Heart left ventricle (tissue), 16 donors: ENCODE data around the gene ESR2. TPM values are rescaled to one million over a fixed set of nuclear protein-coding genes. Genes with fewer than 3 reads are reported as not detected.

Experiments used
- ATAC-seq, 4 donors: fragments of 200-7000 bp; cut with Tn5 transposase; one replicate each; pipeline ENCODE4 v1.9.1; 2020 to 2022; ENCODE audit warnings: moderate library complexity in 4 of 4, mild to moderate bottlenecking in 3 of 4, moderate number of reproducible peaks in 1 of 4
- DNase-seq, 5 donors: peaks; one replicate each; pipeline ENCODE4 v3.0.0-alpha.2; 2020
- H3K27ac ChIP-seq, 12 donors: fragments of 200-600 bp; sonication (generic) in 4 of 12; one replicate each; pipeline versions ENCODE4 v1.5.0 to v1.8.0; 2016 to 2022; ENCODE audit warnings: mild to moderate bottlenecking in 2 of 12
- H3K27me3 ChIP-seq, 9 donors: fragments of 200-600 bp; sonication (generic) in 2 of 9; one replicate each; pipeline versions ENCODE4 v1.5.1 to v1.8.0; 2016 to 2022; ENCODE audit warnings: mild to moderate bottlenecking in 3 of 9
- H3K36me3 ChIP-seq, 9 donors: fragments of 200-600 bp; sonication (generic) in 2 of 9; one replicate each; pipeline versions ENCODE4 v1.5.0 to v1.8.0; 2018 to 2022; ENCODE audit warnings: mild to moderate bottlenecking in 2 of 9
- H3K4me1 ChIP-seq, 12 donors: fragments of 200-600 bp; sonication (generic) in 4 of 12; one replicate each; pipeline versions ENCODE4 v1.5.0 to v1.8.0; 2016 to 2022; ENCODE audit warnings: mild to moderate bottlenecking in 3 of 12
- H3K4me3 ChIP-seq, 12 donors: fragments of 200-600 bp; sonication (generic) in 4 of 12; one replicate each; pipeline versions ENCODE4 v1.5.0 to v1.8.0; 2017 to 2022; ENCODE audit warnings: mild to moderate bottlenecking in 9 of 12, moderate library complexity in 4 of 12
- H3K9me3 ChIP-seq, 12 donors: fragments of 200-600 bp; sonication (generic) in 4 of 12; one replicate each; pipeline versions ENCODE4 v1.5.0 to v1.8.0; 2016 to 2022; ENCODE audit warnings: mild to moderate bottlenecking in 1 of 12
- CTCF ChIP-seq, 12 donors: fragments of 200-600 bp; sonication (generic) in 4 of 12; IDR thresholded peaks; one replicate each; pipeline versions ENCODE4 v1.5.0 to v1.8.0; 2018 to 2022; ENCODE audit warnings: antibody characterized with exemption in 12 of 12, mild to moderate bottlenecking in 5 of 12
- POLR2A ChIP-seq, 2 donors: fragments of 450-650 bp; IDR thresholded peaks; one replicate each; pipeline ENCODE4 v1.6.1; 2017; ENCODE audit warnings: antibody characterized with exemption in 2 of 2, mild to moderate bottlenecking in 2 of 2, moderate library complexity in 2 of 2
- WGBS, 4 donors: extraction: QIAGEN DNeasy Blood & Tissue Kit in 2 of 4; methylation state at CpG; one replicate each; pipeline versions ENCODE4 v1.1.5 to v1.1.7; 2013 to 2018; 5-methylcytosine and 5-hydroxymethylcytosine counted together
- intact Hi-C, 10 donors: fragments of 100-400 bp; cut with DNase I; formaldehyde crosslinking; loops; one replicate each; pipeline versions ENCODE4 v1.11.1 to v1.14.2; 2022
- polyA plus RNA-seq, 2 donors: library from polyadenylated mRNA; stranded (reverse); fragments of 200-250 nt; gene quantifications; one replicate each; pipeline ENCODE4 v1.2.3, GENCODE V29; 2013
- total RNA-seq, 9 donors: library from RNA; depleted of rRNA in 2 of 9; stranded (reverse); fragments of >200 nt in 2 of 9; fragmentation: NEBNext Ultra II Directional in 3 of 9; extraction: Animal tissue kit (Norgen Biotek cat#: 25700) in 3 of 9; gene quantifications; one replicate each; pipeline versions ENCODE4 v1.1.0 to v1.2.4, GENCODE V29; 2016 to 2023
- donor health status: ischemic (EF 13 %, LVEDD 7.1; RV severe dilation, severe dysfunction).
- donor health status: healthy with polysubstance abuse.
- donor health status: DM: no; HTN: yes; CAD: no.
- donor health status: DM: no; HTN: no; CAD: no.
- donor health status: ischemic (EF 25% LVEDD 6.9; RV normal size, moderate dysfunction).
- donor health status: ischemic (EF 25% LVEDD 5.7; RV mildly dilated, moderate dysfunction).
- donor health status: healthy.
- donor health status: DM: yes; HTN: yes; CAD: no.
- donor health status: ischemic (EF 35%, LVEDD 5.7; RV mildly dilated, moderate dysfunction).
- donor health status: nonischemic (EF 11% LVEDD 7.7; RV severe dilation, severe dysfunction).
- donor health status: DM: yes; HTN: yes; CAD: no.
- donor health status: PGD.
- donor health status: ischemic (EF 29% LVEDD 5.4; RV normal size, mild dysfunction).
- donor health status: nonischemic (EF 23%, LVEDD 6.1; RV moderate dilation, normal function).

The ESR2 gene
- total and polyA plus RNA-seq, 11 donors = 0.15 to 1.7 (median 0.61) TPM

GRCh38 chr14:64082837-64083236 is 211.3 kb downstream of the ESR2 start:
- WGBS, 4 donors = 51 to 69% (median 60%) methylated on average over 7 of the region's 7 CpGs
- no peaks in the 10 kb centered on the region for H3K27me3 ChIP-seq
- peak; percentile 50 to 76 (median 57) for ATAC-seq
- peaks cover 0 to 11% (median 0%) of the 10 kb centered on the region in 12 donors for H3K4me1 ChIP-seq
- H3K9me3 ChIP-seq = no peaks in the 10 kb centered on the region
- TF ChIP-seq POLR2A (IDR thresholded peaks at IDR 0.05) = no peak
- no peak for TF ChIP-seq CTCF (IDR thresholded peaks at IDR 0.05)
- peak overlapping the region in 4 of 12 donors; percentile 11 to 52 (median 18) for H3K27ac ChIP-seq
- DNase-seq = no peak
- peaks cover 0 to 82% (median 65%) of the 10 kb centered on the region in 9 donors for H3K36me3 ChIP-seq
- intact Hi-C loops = no loop called here
- no peak overlapping the region for H3K4me3 ChIP-seq

GRCh38 chr14:64081174-64081746 is 212.9 kb downstream of the ESR2 start:
- no peak overlapping the region for H3K4me3 ChIP-seq
- intact Hi-C loops = no loop called here
- no peak for ATAC-seq
- H3K27ac ChIP-seq = no peak overlapping the region
- H3K4me1 ChIP-seq = peaks cover 0 to 11% (median 0%) of the 10 kb centered on the region in 12 donors
- no peaks in the 10 kb centered on the region for H3K9me3 ChIP-seq
- 93 to 97% (median 96%) methylated on average over 3 of the region's 3 CpGs for WGBS, 4 donors
- no peak for TF ChIP-seq CTCF (IDR thresholded peaks at IDR 0.05)
- TF ChIP-seq POLR2A (IDR thresholded peaks at IDR 0.05) = no peak
- DNase-seq = no peak
- peaks cover 0 to 77% (median 61%) of the 10 kb centered on the region in 9 donors for H3K36me3 ChIP-seq
- H3K27me3 ChIP-seq = no peaks in the 10 kb centered on the region

GRCh38 chr14:64080452-64080851 is 213.7 kb downstream of the ESR2 start:
- TF ChIP-seq POLR2A (IDR thresholded peaks at IDR 0.05) (no peak), CTCF (IDR thresholded peaks at IDR 0.05) (no peak)
- no peaks in the 10 kb centered on the region for H3K9me3 ChIP-seq
- H3K4me3 ChIP-seq = no peak overlapping the region
- H3K27me3 ChIP-seq = no peaks in the 10 kb centered on the region
- intact Hi-C loops = no loop called here
- no peak overlapping the region for H3K27ac ChIP-seq
- WGBS, 4 donors = 93 to 97% (median 96%) methylated on average over 2 of the region's 2 CpGs
- ATAC-seq (no peak), DNase-seq (no peak)
- H3K4me1 ChIP-seq = peaks cover 0 to 11% (median 0%) of the 10 kb centered on the region in 12 donors
- H3K36me3 ChIP-seq = peaks cover 0 to 81% (median 61%) of the 10 kb centered on the region in 9 donors

- intact Hi-C loops = no loop called here
- ATAC-seq (no peak), DNase-seq (no peak)
- 68 to 83% (median 76%) methylated on average over 1 of the region's 1 CpG for WGBS, 4 donors
- Histone ChIP-seq H3K4me1 (no peaks in the 10 kb centered on the region), H3K27me3 (no peaks in the 10 kb centered on the region), H3K27ac (no peak overlapping the region), H3K9me3 (no peaks in the 10 kb centered on the region), H3K4me3 (no peak overlapping the region), H3K36me3 (peaks cover 0 to 87% (median 59%) of the 10 kb centered on the region in 9 donors)
- TF ChIP-seq CTCF (IDR thresholded peaks at IDR 0.05) (no peak), POLR2A (IDR thresholded peaks at IDR 0.05) (no peak)
These were observed 218.6 kb downstream of the ESR2 start for GRCh38 chr14:64075613-64076005.
